Stimulated activated CD4-positive, alpha-beta T cell treated with anti-CD3 and anti-CD28 coated beads, TNF-alpha, amount 100 ng/mL, for 24 hours (primary cell): ENCODE results near the gene SPHK2.
"Not testable (repeated sequence)": the region's sequence is repeated elsewhere in the genome, so short reads cannot be mapped to it uniquely, and the experiment has no call there.

Experiments
- DNase-seq, 3 experiments: peaks; one replicate each; pipeline ENCODE4 v3.0.0-alpha.2; 2020; ENCODE audit warnings: low read depth in 3 of 3

Gene SPHK2

GRCh38 chr19:48659768-48660167 is 40.5 kb downstream of the SPHK2 start:
- DNase-seq, result no peak

- peak; percentile 66 to 85 (median 69) for DNase-seq
Measured at GRCh38 chr19:48660852-48661710, 41.8 kb downstream of the SPHK2 start.

- no peak for DNase-seq
Measured at GRCh38 chr19:48661711-48662090, 42.4 kb downstream of the SPHK2 start.

- DNase-seq, result no peak
Measured at GRCh38 chr19:48663667-48664066, 44.4 kb downstream of the SPHK2 start.

GRCh38 chr19:48664476-48664875 is 45.2 kb downstream of the SPHK2 start:
- DNase-seq, result no peak

GRCh38 chr19:48665786-48666185 is 46.5 kb downstream of the SPHK2 start:
- no peak for DNase-seq

- DNase-seq, result no peak
Measured at GRCh38 chr19:48668332-48668731, 49.0 kb downstream of the SPHK2 start.

- DNase-seq, result no peak
Measured at GRCh38 chr19:48668761-48669160, 49.5 kb downstream of the SPHK2 start.

GRCh38 chr19:48669903-48670668 is 50.8 kb downstream of the SPHK2 start:
- no peak for DNase-seq

GRCh38 chr19:48670699-48671445 is 51.6 kb downstream of the SPHK2 start:
- no peak for DNase-seq

GRCh38 chr19:48671446-48671995 is 52.2 kb downstream of the SPHK2 start:
- DNase-seq, result no peak

- DNase-seq, result no peak
Measured at GRCh38 chr19:48672994-48673393, 53.7 kb downstream of the SPHK2 start, which contains the start of gene NTN5. NTN5 (minus strand) TSS chr19:48673017; CDS start chr19:48670986, 2,031 bp downstream.

GRCh38 chr19:48673436-48674100 is 54.3 kb downstream of the SPHK2 start:
- DNase-seq, result no peak

- DNase-seq, result no peak
Measured at GRCh38 chr19:48674216-48674809, 55.0 kb downstream of the SPHK2 start.

- DNase-seq, result peak; percentile 56 to 75 (median 69)
Measured at GRCh38 chr19:48674921-48675824, 55.9 kb downstream of the SPHK2 start.

GRCh38 chr19:48676487-48676886 is 57.2 kb downstream of the SPHK2 start:
- DNase-seq, result no peak

- no peak for DNase-seq
Measured at GRCh38 chr19:48676887-48677286, 57.6 kb downstream of the SPHK2 start.

- no peak for DNase-seq
Measured at GRCh38 chr19:48678201-48678600, 58.9 kb downstream of the SPHK2 start.

- DNase-seq, result not testable (repeated sequence)
Measured at GRCh38 chr19:48680006-48680405, 60.7 kb downstream of the SPHK2 start.
